Measurements from ENCODE around the gene DCAF12. TPM values are rescaled to one million over a fixed set of nuclear protein-coding genes. Genes with fewer than 3 reads are reported as not detected.

Gene DCAF12
- total and polyA plus RNA-seq, 2 of the 4 experiments (the other 2 are of a cell fraction): 7.2 to 17.1 TPM

DNA sequence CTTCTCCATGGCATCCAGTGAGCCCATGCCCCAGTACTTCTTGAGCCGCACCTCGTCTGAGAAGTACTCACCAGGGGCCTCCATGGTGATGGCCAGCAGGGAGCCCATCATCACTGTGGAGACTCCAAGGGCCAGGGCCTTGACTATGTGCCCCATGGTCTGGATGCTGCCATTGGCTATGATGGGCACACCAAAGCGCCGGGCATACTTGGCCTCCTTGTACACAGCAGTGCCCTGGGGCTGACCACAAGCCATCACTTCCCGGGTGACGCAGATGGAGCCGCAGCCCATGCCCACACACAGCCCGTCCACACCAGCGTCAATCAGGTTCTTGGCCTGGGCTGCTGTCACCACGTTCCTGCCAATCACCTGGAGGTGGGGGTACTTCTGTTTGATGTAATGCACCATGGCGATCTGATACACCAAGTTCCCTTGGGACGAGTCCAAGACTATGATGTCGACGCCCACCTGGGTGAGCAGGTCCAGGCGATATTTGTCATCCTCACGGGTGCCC, 7.0 kb upstream of the DCAF12 start:
- Histone ChIP-seq H2BK5ac (ENCODE audit: low read depth, low read length, poor library complexity, severe bottlenecking) (no peak overlapping the region), H3K4ac (ENCODE audit: low read depth, low read length) (no peak overlapping the region), H3K36me3 (ENCODE audit: control insufficient read depth, insufficient read depth, low read length) (no peaks in the 10 kb centered on the region), H3K14ac (replicated peaks; ENCODE audit: low read depth, low read length) (no peak overlapping the region), H2BK15ac (ENCODE audit: low read depth, low read length) (no peak overlapping the region), H4K91ac (ENCODE audit: insufficient read depth, low read depth, low read length) (no peak overlapping the region), H3K9ac (ENCODE audit: low read depth, low read length) (no peak overlapping the region), H3K27me3 (ENCODE audit: control insufficient read depth, insufficient read depth, low read length) (no peaks in the 10 kb centered on the region), H4K20me1 (ENCODE audit: insufficient read depth, low read length) (no peaks in the 10 kb centered on the region), H3K9me3 (ENCODE audit: control insufficient read depth, insufficient read depth, low read length) (no peaks in the 10 kb centered on the region), H4K5ac (ENCODE audit: low read depth, low read length) (no peak overlapping the region), H3K18ac (ENCODE audit: low read depth, low read length) (no peak overlapping the region), H3K56ac (ENCODE audit: extremely low read depth, insufficient read depth, low read length) (no peak overlapping the region), H3K27ac (ENCODE audit: insufficient read depth, low read length) (no peak overlapping the region), H3K4me3 (ENCODE audit: insufficient read depth, low read depth, low read length) (no peak overlapping the region), H3K4me1 (ENCODE audit: control insufficient read depth, insufficient read depth, low read length) (no peaks in the 10 kb centered on the region), H3K79me1 (ENCODE audit: low read depth in 1 of 2, low read length in 2 of 2) (no peaks in the 10 kb centered on the region), H3K9me1 (ENCODE audit: insufficient read depth, low read length) (no peaks in the 10 kb centered on the region), H2AK9ac (replicated peaks; ENCODE audit: low read depth, low read length, poor library complexity) (no peak overlapping the region), H3K4me2 (ENCODE audit: low read depth, low read length) (no peak overlapping the region), H4K8ac (ENCODE audit: low read depth in 2 of 2, low read length in 2 of 2) (no peak overlapping the region), H3K23ac (ENCODE audit: low read depth, low read length) (no peak overlapping the region), H2BK20ac (ENCODE audit: low read depth, low read length) (no peak overlapping the region), H2AK5ac (ENCODE audit: low read depth, low read length) (no peak overlapping the region), H2AFZ (replicated peaks; ENCODE audit: low read length, poor library complexity) (no peak overlapping the region), H2BK120ac (ENCODE audit: low read depth, low read length) (no peak overlapping the region)
- ChIA-PET POLR2A (ENCODE audit: unreplicated experiment) (interaction anchor here (0.6 kb wide), 1 partner anchor 44 kb away, joined by 3 read pairs; no protein-coding TSS in a partner anchor), CTCF (no interaction called here)
- TF ChIP-seq CEBPB (IDR thresholded peaks at IDR 0.05; ENCODE audit: low read depth, low read length) (no peak), CHD1 (IDR thresholded peaks at IDR 0.05; ENCODE audit: low read depth, low read length) (no peak), MAFK (IDR thresholded peaks at IDR 0.05; ENCODE audit: low read depth, low read length) (no peak), BHLHE40 (IDR thresholded peaks at IDR 0.05; ENCODE audit: low read depth, low read length) (no peak), FOS (IDR thresholded peaks at IDR 0.05; ENCODE audit: low read depth, low read length) (no peak), RAD21 (IDR thresholded peaks at IDR 0.05; ENCODE audit: low read length) (no peak), MXI1 (IDR thresholded peaks at IDR 0.05; ENCODE audit: borderline replicate concordance, low read depth, low read length) (no peak), RCOR1 (IDR thresholded peaks at IDR 0.05; ENCODE audit: insufficient replicate concordance, low read length) (no peak), POLR2A (IDR thresholded peaks at IDR 0.05; ENCODE audit: low read depth, low read length) (no peak), SMC3 (IDR thresholded peaks at IDR 0.05; ENCODE audit: low read depth, low read length) (no peak), NFE2L2 (IDR thresholded peaks at IDR 0.05; ENCODE audit: low read depth, low read length) (no peak)
- TF ChIP-seq, protein P1, sequence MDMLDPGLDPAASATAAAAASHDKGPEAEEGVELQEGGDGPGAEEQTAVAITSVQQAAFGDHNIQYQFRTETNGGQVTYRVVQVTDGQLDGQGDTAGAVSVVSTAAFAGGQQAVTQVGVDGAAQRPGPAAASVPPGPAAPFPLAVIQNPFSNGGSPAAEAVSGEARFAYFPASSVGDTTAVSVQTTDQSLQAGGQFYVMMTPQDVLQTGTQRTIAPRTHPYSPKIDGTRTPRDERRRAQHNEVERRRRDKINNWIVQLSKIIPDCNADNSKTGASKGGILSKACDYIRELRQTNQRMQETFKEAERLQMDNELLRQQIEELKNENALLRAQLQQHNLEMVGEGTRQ (IDR thresholded peaks at IDR 0.05; ENCODE audit: low read depth, low read length): no peak
- TF ChIP-seq, protein P2, sequence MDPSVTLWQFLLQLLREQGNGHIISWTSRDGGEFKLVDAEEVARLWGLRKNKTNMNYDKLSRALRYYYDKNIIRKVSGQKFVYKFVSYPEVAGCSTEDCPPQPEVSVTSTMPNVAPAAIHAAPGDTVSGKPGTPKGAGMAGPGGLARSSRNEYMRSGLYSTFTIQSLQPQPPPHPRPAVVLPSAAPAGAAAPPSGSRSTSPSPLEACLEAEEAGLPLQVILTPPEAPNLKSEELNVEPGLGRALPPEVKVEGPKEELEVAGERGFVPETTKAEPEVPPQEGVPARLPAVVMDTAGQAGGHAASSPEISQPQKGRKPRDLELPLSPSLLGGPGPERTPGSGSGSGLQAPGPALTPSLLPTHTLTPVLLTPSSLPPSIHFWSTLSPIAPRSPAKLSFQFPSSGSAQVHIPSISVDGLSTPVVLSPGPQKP (IDR thresholded peaks at IDR 0.05; ENCODE audit: borderline replicate concordance, low read depth, low read length): no peak
- TF ChIP-seq, protein P3, sequence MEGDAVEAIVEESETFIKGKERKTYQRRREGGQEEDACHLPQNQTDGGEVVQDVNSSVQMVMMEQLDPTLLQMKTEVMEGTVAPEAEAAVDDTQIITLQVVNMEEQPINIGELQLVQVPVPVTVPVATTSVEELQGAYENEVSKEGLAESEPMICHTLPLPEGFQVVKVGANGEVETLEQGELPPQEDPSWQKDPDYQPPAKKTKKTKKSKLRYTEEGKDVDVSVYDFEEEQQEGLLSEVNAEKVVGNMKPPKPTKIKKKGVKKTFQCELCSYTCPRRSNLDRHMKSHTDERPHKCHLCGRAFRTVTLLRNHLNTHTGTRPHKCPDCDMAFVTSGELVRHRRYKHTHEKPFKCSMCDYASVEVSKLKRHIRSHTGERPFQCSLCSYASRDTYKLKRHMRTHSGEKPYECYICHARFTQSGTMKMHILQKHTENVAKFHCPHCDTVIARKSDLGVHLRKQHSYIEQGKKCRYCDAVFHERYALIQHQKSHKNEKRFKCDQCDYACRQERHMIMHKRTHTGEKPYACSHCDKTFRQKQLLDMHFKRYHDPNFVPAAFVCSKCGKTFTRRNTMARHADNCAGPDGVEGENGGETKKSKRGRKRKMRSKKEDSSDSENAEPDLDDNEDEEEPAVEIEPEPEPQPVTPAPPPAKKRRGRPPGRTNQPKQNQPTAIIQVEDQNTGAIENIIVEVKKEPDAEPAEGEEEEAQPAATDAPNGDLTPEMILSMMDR (conservative IDR thresholded peaks at IDR 0.05; ENCODE audit: low read depth, low read length): no peak
- intact Hi-C loops (cut with micrococcal nuclease): no loop called here
- no peak for ATAC-seq (ENCODE audit: low read depth)
- no TSS peak for BruUV-seq (replicated peaks)
- 88% methylated on average over 4 of the region's 16 CpGs; no CpG with 5 or more reads in 1 of the 2 experiments for WGBS, 2 experiments (ENCODE audit: extremely low coverage in 2 of 2, insufficient read length in 1 of 2)
- no peak for DNase-seq
- dilution Hi-C loops (cut with HindIII; ENCODE audit: low sequenced_read_pairs, unreplicated experiment): no loop called here
- in situ Hi-C loops (cut with MboI; ENCODE audit: low sequenced_read_pairs): no loop called here
